ENCODE data around the gene NRXN3. TPM values are rescaled to one million over a fixed set of nuclear protein-coding genes. Genes with fewer than 3 reads are reported as not detected.

Gene NRXN3
- total and polyA plus RNA-seq, 4 donors = 0.07 to 1.2 (median 0.23) TPM

DNA sequence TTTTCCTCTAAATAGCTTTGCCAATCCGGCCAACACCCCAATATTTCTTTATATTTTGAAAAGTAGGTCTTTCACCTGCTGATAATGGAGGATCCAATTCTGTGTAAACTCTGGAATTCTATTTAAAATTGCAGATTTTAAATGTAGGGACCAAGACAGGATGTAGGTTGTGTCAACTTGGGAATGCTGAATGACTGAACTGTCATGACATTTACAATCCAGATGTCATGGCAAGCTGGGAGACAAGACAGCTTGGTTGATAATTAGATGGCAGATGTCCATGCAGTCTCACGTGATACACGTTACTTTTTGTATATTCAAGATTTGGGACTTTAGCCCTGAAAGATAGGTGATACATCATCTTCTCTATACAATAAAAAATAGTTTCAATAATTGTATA lies 1564.0 kb downstream of the NRXN3 start:
- Histone ChIP-seq H3K36me3 (ENCODE audit: control insufficient read depth in 4 of 4, insufficient read depth in 3 of 4, low read depth in 1 of 4, low read length in 3 of 4) (no peaks in the 10 kb centered on the region), H3K9me3 (ENCODE audit: control insufficient read depth in 4 of 4, low read length in 3 of 4) (no peaks in the 10 kb centered on the region), H3K9ac (ENCODE audit: low read depth in 1 of 2, low read length in 2 of 2) (no peak overlapping the region), H3K4me1 (ENCODE audit: control insufficient read depth in 4 of 4, insufficient read depth in 4 of 4, low read length in 3 of 4) (no peaks in the 10 kb centered on the region), H3K27ac (ENCODE audit: low read depth in 1 of 2, low read length in 2 of 2) (no peak overlapping the region), H3K4me3 (ENCODE audit: low read depth in 1 of 3, low read length in 3 of 3) (no peak overlapping the region), H3K27me3 (ENCODE audit: control insufficient read depth in 4 of 4, insufficient read depth in 4 of 4, low read length in 3 of 4) (no peaks in the 10 kb centered on the region)
- DNase-seq (ENCODE audit: low spot score) = no peak
- WGBS = 66% methylated on average over 3 of the region's 3 CpGs
- TF ChIP-seq, protein P1, sequence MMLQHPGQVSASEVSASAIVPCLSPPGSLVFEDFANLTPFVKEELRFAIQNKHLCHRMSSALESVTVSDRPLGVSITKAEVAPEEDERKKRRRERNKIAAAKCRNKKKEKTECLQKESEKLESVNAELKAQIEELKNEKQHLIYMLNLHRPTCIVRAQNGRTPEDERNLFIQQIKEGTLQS (IDR thresholded peaks at IDR 0.05) = no peak
- TF ChIP-seq, protein P2, sequence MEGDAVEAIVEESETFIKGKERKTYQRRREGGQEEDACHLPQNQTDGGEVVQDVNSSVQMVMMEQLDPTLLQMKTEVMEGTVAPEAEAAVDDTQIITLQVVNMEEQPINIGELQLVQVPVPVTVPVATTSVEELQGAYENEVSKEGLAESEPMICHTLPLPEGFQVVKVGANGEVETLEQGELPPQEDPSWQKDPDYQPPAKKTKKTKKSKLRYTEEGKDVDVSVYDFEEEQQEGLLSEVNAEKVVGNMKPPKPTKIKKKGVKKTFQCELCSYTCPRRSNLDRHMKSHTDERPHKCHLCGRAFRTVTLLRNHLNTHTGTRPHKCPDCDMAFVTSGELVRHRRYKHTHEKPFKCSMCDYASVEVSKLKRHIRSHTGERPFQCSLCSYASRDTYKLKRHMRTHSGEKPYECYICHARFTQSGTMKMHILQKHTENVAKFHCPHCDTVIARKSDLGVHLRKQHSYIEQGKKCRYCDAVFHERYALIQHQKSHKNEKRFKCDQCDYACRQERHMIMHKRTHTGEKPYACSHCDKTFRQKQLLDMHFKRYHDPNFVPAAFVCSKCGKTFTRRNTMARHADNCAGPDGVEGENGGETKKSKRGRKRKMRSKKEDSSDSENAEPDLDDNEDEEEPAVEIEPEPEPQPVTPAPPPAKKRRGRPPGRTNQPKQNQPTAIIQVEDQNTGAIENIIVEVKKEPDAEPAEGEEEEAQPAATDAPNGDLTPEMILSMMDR (IDR thresholded peaks at IDR 0.05; ENCODE audit: low read depth, low read length, missing input control) = no peak
- TF ChIP-seq RXRA (IDR thresholded peaks at IDR 0.05) (no peak), YY1 (IDR thresholded peaks at IDR 0.05) (no peak), TAF1 (conservative IDR thresholded peaks at IDR 0.05) (no peak), RAD21 (IDR thresholded peaks at IDR 0.05) (no peak), FOXA2 (IDR thresholded peaks at IDR 0.05) (no peak), SP1 (IDR thresholded peaks at IDR 0.05) (no peak), EGR1 (IDR thresholded peaks at IDR 0.05; ENCODE audit: low read depth in 2 of 2) (no peak), JUND (IDR thresholded peaks at IDR 0.05) (no peak), NR2F2 (IDR thresholded peaks at IDR 0.05) (no peak), GABPA (IDR thresholded peaks at IDR 0.05 in 1 of 2, conservative IDR thresholded peaks at IDR 0.05 in 1 of 2) (no peak)

DNA sequence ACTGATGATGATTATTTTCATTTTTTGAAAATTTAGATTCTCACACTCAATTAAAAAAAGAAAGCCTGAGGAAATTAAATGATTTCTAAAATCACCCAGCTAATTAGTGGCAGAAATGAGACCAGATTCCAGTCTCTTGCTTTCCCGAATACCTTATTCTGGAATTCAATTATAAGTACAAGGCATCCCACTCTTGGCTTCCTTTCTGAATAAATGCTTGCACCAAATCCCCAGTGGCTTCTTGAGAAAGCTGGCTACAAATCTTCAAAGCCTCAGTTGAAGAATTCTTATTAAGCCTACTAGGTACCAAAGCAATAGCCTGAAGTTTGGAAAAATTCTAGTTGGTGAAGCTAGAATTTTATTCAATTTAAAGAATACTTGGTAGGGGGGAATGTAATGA lies 1564.5 kb downstream of the NRXN3 start:
- no peak overlapping the region for H3K27ac ChIP-seq (ENCODE audit: low read depth in 1 of 2, low read length in 2 of 2)
- no peaks in the 10 kb centered on the region for H3K36me3 ChIP-seq (ENCODE audit: control insufficient read depth in 4 of 4, insufficient read depth in 3 of 4, low read depth in 1 of 4, low read length in 3 of 4)
- 84% methylated on average over 1 of the region's 1 CpG for WGBS
- H3K9ac ChIP-seq (ENCODE audit: low read depth in 1 of 2, low read length in 2 of 2) = no peak overlapping the region
- no peaks in the 10 kb centered on the region for H3K27me3 ChIP-seq (ENCODE audit: control insufficient read depth in 4 of 4, insufficient read depth in 4 of 4, low read length in 3 of 4)
- H3K4me1 ChIP-seq (ENCODE audit: control insufficient read depth in 4 of 4, insufficient read depth in 4 of 4, low read length in 3 of 4) = no peaks in the 10 kb centered on the region
- no peak overlapping the region for H3K4me3 ChIP-seq (ENCODE audit: low read depth in 1 of 3, low read length in 3 of 3)
- no peak for DNase-seq (ENCODE audit: low spot score)
- H3K9me3 ChIP-seq (ENCODE audit: control insufficient read depth in 4 of 4, low read length in 3 of 4) = no peaks in the 10 kb centered on the region
- no peak for TF ChIP-seq SP1 (IDR thresholded peaks at IDR 0.05)
- no peak for TF ChIP-seq HNF4A (conservative IDR thresholded peaks at IDR 0.05)
- TF ChIP-seq RXRA (IDR thresholded peaks at IDR 0.05) = no peak
- no peak for TF ChIP-seq EGR1 (IDR thresholded peaks at IDR 0.05; ENCODE audit: low read depth in 2 of 2)
- no peak for TF ChIP-seq FOXA2 (IDR thresholded peaks at IDR 0.05)
- TF ChIP-seq JUND (IDR thresholded peaks at IDR 0.05) = no peak
- TF ChIP-seq RAD21 (IDR thresholded peaks at IDR 0.05) = no peak
- TF ChIP-seq, protein P1 (IDR thresholded peaks at IDR 0.05) = no peak
- no peak for TF ChIP-seq TAF1 (conservative IDR thresholded peaks at IDR 0.05)
- no peak for TF ChIP-seq FOXA1 (IDR thresholded peaks at IDR 0.05)
- TF ChIP-seq NR2F2 (IDR thresholded peaks at IDR 0.05) = no peak
- TF ChIP-seq, protein P2 (IDR thresholded peaks at IDR 0.05; ENCODE audit: low read depth, low read length, missing input control) = no peak
- TF ChIP-seq, protein P3, sequence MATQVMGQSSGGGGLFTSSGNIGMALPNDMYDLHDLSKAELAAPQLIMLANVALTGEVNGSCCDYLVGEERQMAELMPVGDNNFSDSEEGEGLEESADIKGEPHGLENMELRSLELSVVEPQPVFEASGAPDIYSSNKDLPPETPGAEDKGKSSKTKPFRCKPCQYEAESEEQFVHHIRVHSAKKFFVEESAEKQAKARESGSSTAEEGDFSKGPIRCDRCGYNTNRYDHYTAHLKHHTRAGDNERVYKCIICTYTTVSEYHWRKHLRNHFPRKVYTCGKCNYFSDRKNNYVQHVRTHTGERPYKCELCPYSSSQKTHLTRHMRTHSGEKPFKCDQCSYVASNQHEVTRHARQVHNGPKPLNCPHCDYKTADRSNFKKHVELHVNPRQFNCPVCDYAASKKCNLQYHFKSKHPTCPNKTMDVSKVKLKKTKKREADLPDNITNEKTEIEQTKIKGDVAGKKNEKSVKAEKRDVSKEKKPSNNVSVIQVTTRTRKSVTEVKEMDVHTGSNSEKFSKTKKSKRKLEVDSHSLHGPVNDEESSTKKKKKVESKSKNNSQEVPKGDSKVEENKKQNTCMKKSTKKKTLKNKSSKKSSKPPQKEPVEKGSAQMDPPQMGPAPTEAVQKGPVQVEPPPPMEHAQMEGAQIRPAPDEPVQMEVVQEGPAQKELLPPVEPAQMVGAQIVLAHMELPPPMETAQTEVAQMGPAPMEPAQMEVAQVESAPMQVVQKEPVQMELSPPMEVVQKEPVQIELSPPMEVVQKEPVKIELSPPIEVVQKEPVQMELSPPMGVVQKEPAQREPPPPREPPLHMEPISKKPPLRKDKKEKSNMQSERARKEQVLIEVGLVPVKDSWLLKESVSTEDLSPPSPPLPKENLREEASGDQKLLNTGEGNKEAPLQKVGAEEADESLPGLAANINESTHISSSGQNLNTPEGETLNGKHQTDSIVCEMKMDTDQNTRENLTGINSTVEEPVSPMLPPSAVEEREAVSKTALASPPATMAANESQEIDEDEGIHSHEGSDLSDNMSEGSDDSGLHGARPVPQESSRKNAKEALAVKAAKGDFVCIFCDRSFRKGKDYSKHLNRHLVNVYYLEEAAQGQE (IDR thresholded peaks at IDR 0.05) = no peak
- TF ChIP-seq, protein P4, sequence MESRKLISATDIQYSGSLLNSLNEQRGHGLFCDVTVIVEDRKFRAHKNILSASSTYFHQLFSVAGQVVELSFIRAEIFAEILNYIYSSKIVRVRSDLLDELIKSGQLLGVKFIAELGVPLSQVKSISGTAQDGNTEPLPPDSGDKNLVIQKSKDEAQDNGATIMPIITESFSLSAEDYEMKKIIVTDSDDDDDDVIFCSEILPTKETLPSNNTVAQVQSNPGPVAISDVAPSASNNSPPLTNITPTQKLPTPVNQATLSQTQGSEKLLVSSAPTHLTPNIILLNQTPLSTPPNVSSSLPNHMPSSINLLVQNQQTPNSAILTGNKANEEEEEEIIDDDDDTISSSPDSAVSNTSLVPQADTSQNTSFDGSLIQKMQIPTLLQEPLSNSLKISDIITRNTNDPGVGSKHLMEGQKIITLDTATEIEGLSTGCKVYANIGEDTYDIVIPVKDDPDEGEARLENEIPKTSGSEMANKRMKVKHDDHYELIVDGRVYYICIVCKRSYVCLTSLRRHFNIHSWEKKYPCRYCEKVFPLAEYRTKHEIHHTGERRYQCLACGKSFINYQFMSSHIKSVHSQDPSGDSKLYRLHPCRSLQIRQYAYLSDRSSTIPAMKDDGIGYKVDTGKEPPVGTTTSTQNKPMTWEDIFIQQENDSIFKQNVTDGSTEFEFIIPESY (IDR thresholded peaks at IDR 0.05) = no peak
- no peak for TF ChIP-seq YY1 (IDR thresholded peaks at IDR 0.05)
